ENCODE results near the gene MMP3.

GRCh38 chr11:102840018-102840417 is 3.4 kb downstream of the MMP3 start:
- TF ChIP-seq CTCF (IDR thresholded peaks at IDR 0.05; ENCODE audit: extremely low read depth in 1 of 2, insufficient read depth in 1 of 2, low read depth in 1 of 2, low read length in 2 of 2), result no peak
- no peak for TF ChIP-seq POLR2A (IDR thresholded peaks at IDR 0.05; ENCODE audit: low read depth, low read length)
- TF ChIP-seq JUN (IDR thresholded peaks at IDR 0.05; ENCODE audit: borderline replicate concordance, insufficient read depth, insufficient read length, low read depth), result no peak
- TF ChIP-seq MAX (IDR thresholded peaks at IDR 0.05; ENCODE audit: insufficient read depth, insufficient read length), result no peak
- TF ChIP-seq EZH2 (IDR thresholded peaks at IDR 0.05; ENCODE audit: borderline replicate concordance, low read depth, low read length, severe bottlenecking), result no peak
- no peak for TF ChIP-seq GATA2 (IDR thresholded peaks at IDR 0.05; ENCODE audit: insufficient read depth, insufficient read length, low read depth, low read length)
- no peak for TF ChIP-seq MYC (IDR thresholded peaks at IDR 0.05; ENCODE audit: low read depth, low read length)
- no peak for TF ChIP-seq POLR2AphosphoS5 (IDR thresholded peaks at IDR 0.05; ENCODE audit: insufficient read depth, low read depth, low read length)
- no peak for TF ChIP-seq FOS (IDR thresholded peaks at IDR 0.05; ENCODE audit: borderline replicate concordance, insufficient read depth, low read length)
